ENCODE results near the gene MAML3. TPM values are rescaled to one million over a fixed set of nuclear protein-coding genes. Genes with fewer than 3 reads are reported as not detected.

The MAML3 gene
- total RNA-seq, 2 donors from 2014 or later: 9.3 to 10.1 TPM

- Histone ChIP-seq H3K9me3 (no peaks in the 10 kb centered on the region), H3K36me3 (no peaks in the 10 kb centered on the region), H3K27ac (no peak overlapping the region), H3K9ac (ENCODE audit: low read depth in 2 of 2, low read length in 2 of 2) (no peak overlapping the region), H3K4me3 (no peak overlapping the region), H3K4me1 (peaks cover 10% of the 10 kb centered on the region), H3K27me3 (no peaks in the 10 kb centered on the region)
- DNase-seq: no peak
- TF ChIP-seq, protein P1, sequence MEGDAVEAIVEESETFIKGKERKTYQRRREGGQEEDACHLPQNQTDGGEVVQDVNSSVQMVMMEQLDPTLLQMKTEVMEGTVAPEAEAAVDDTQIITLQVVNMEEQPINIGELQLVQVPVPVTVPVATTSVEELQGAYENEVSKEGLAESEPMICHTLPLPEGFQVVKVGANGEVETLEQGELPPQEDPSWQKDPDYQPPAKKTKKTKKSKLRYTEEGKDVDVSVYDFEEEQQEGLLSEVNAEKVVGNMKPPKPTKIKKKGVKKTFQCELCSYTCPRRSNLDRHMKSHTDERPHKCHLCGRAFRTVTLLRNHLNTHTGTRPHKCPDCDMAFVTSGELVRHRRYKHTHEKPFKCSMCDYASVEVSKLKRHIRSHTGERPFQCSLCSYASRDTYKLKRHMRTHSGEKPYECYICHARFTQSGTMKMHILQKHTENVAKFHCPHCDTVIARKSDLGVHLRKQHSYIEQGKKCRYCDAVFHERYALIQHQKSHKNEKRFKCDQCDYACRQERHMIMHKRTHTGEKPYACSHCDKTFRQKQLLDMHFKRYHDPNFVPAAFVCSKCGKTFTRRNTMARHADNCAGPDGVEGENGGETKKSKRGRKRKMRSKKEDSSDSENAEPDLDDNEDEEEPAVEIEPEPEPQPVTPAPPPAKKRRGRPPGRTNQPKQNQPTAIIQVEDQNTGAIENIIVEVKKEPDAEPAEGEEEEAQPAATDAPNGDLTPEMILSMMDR (IDR thresholded peaks at IDR 0.05): no peak
- intact Hi-C loops (cut with DNase I): no loop called here
Observed at GRCh38 chr4:139685180-139685579, 468.8 kb downstream of the MAML3 start.

GRCh38 chr4:139684351-139684750, 469.6 kb downstream of the MAML3 start:
- Histone ChIP-seq H3K27me3 (no peaks in the 10 kb centered on the region), H3K4me3 (no peak overlapping the region), H3K36me3 (no peaks in the 10 kb centered on the region), H3K4me1 (peaks cover 10% of the 10 kb centered on the region), H3K9me3 (no peaks in the 10 kb centered on the region), H3K9ac (ENCODE audit: low read depth in 2 of 2, low read length in 2 of 2) (no peak overlapping the region), H3K27ac (no peak overlapping the region)
- DNase-seq: no peak
- intact Hi-C loops (cut with DNase I): no loop called here
- TF ChIP-seq, protein P1 (IDR thresholded peaks at IDR 0.05): no peak

DNA sequence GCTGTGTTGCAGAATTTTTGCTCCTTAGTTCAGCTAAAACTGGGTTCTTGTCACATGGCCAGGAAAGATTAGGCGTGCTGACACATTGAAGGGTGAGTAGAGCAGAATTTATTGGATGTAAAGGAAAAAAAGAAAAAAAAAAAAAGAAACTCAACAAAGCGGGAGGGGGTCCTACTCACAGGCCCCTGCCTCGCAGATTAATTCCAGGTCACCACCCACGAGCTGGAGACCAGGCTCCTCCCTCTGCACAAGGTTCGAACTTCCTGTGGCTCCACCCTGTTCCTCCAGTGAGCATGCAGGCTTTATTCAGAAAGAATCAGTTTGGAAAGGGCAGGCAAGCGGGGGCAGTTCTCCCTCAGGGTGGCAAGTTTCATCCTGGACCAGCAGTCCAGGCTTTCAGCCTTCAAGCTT, 471.2 kb downstream of the MAML3 start:
- TF ChIP-seq, protein P1 (IDR thresholded peaks at IDR 0.05): no peak
- Histone ChIP-seq H3K4me1 (peaks cover 10% of the 10 kb centered on the region), H3K27me3 (no peaks in the 10 kb centered on the region), H3K9ac (ENCODE audit: low read depth in 2 of 2, low read length in 2 of 2) (peak overlapping the region in 1 of 2 donors; percentile 9), H3K36me3 (no peaks in the 10 kb centered on the region), H3K4me3 (no peak overlapping the region), H3K27ac (no peak overlapping the region), H3K9me3 (no peaks in the 10 kb centered on the region)
- no peak for DNase-seq
- intact Hi-C loops (cut with DNase I): no loop called here

DNA sequence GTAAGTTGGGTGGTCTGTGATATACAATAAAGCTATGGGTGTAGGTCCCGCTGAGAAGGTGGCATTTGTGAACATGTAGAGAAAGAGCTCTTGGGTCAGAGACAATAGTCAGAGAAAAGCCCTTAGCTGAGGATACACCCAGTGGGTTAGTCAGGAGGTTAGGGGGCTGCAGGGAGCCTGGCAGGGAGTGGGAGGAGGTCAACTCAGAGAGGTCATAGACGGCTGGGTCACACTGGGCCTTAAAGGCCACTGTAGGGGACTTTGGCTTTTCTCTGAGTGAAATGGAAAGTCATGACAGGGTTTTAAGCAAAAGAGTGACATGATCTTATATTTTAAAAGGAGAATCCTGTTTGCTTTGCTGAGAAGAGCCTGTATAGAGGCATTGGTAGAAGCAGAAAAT, 471.7 kb downstream of the MAML3 start:
- Histone ChIP-seq H3K4me3 (no peak overlapping the region), H3K27me3 (no peaks in the 10 kb centered on the region)

GRCh38 chr4:139676913-139677585, 476.9 kb downstream of the MAML3 start:
- Histone ChIP-seq H3K4me1 (no peaks in the 10 kb centered on the region), H3K9ac (ENCODE audit: low read depth in 2 of 2, low read length in 2 of 2) (no peak overlapping the region), H3K4me3 (no peak overlapping the region), H3K27me3 (no peaks in the 10 kb centered on the region), H3K9me3 (no peaks in the 10 kb centered on the region), H3K36me3 (no peaks in the 10 kb centered on the region), H3K27ac (no peak overlapping the region)
- TF ChIP-seq, protein P1 (IDR thresholded peaks at IDR 0.05): no peak
- DNase-seq: no peak
- intact Hi-C loops (cut with DNase I): no loop called here

More for the DNA sequence above, 471.7 kb downstream of the MAML3 start:
- intact Hi-C loops (cut with DNase I): no loop called here
- no peak overlapping the region for H3K27ac ChIP-seq
- no peaks in the 10 kb centered on the region for H3K9me3 ChIP-seq
- H3K9ac ChIP-seq (ENCODE audit: low read depth in 2 of 2, low read length in 2 of 2): no peak overlapping the region
- TF ChIP-seq, protein P1 (IDR thresholded peaks at IDR 0.05): no peak
- no peak for DNase-seq
- no peaks in the 10 kb centered on the region for H3K36me3 ChIP-seq
- H3K4me1 ChIP-seq: peaks cover 10% of the 10 kb centered on the region
